ENCODE results near the gene NR3C2. TPM values are rescaled to one million over a fixed set of nuclear protein-coding genes. Genes with fewer than 3 reads are reported as not detected.

NR3C2 gene
- total and polyA plus RNA-seq, 4 donors, result 2.8 to 43.9 (median 11.5) TPM

DNA sequence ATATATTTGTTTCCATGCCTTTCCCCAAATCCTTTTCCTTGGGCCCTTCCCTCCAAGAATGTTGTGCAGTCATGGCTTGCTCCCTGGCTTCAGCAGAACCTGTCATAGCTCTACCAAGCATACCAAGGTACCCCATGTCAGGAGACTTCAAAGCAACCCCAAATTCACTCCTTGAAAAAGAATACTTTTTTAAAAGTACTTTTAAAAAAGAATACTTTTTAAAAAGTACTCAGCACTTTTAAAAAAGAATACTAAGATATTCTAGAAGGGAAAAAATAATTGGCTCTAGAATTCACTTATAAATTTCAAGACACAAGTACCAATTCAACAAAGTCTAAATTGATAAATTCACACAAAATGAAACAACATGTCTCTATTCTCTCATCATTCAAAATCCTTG is 76.0 kb downstream of the NR3C2 start:
- Histone ChIP-seq H3K36me3 (ENCODE audit: control insufficient read depth in 4 of 4, insufficient read depth in 4 of 4, low read length in 4 of 4) (no peaks in the 10 kb centered on the region), H3K4me3 (no peak overlapping the region), H3K9me3 (ENCODE audit: control insufficient read depth in 4 of 4, insufficient read depth in 3 of 4, low read length in 3 of 4) (no peaks in the 10 kb centered on the region), H3K4me1 (ENCODE audit: control insufficient read depth in 5 of 5, insufficient read depth in 5 of 5, low read length in 5 of 5) (peaks cover 0 to 14% (median 0%) of the 10 kb centered on the region in 5 donors), H3K9ac (ENCODE audit: insufficient read depth in 1 of 2, low read length in 2 of 2) (no peak overlapping the region), H3K27ac (ENCODE audit: low read depth in 1 of 2, low read length in 1 of 2) (no peak overlapping the region), H3K27me3 (ENCODE audit: control insufficient read depth in 3 of 3, insufficient read depth in 3 of 3, low read length in 2 of 3) (no peaks in the 10 kb centered on the region)
- ATAC-seq (ENCODE audit: insufficient read depth, low FRiP score) (no peak), DNase-seq (no peak)
- TF ChIP-seq, protein P1, sequence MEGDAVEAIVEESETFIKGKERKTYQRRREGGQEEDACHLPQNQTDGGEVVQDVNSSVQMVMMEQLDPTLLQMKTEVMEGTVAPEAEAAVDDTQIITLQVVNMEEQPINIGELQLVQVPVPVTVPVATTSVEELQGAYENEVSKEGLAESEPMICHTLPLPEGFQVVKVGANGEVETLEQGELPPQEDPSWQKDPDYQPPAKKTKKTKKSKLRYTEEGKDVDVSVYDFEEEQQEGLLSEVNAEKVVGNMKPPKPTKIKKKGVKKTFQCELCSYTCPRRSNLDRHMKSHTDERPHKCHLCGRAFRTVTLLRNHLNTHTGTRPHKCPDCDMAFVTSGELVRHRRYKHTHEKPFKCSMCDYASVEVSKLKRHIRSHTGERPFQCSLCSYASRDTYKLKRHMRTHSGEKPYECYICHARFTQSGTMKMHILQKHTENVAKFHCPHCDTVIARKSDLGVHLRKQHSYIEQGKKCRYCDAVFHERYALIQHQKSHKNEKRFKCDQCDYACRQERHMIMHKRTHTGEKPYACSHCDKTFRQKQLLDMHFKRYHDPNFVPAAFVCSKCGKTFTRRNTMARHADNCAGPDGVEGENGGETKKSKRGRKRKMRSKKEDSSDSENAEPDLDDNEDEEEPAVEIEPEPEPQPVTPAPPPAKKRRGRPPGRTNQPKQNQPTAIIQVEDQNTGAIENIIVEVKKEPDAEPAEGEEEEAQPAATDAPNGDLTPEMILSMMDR (IDR thresholded peaks at IDR 0.05; ENCODE audit: control extremely low read depth, extremely low read depth), result no peak

- Histone ChIP-seq H3K9me3 (ENCODE audit: control insufficient read depth in 4 of 4, insufficient read depth in 3 of 4, low read length in 3 of 4) (no peaks in the 10 kb centered on the region), H3K27ac (ENCODE audit: low read depth in 1 of 2, low read length in 1 of 2) (no peak overlapping the region), H3K9ac (ENCODE audit: insufficient read depth in 1 of 2, low read length in 2 of 2) (no peak overlapping the region), H3K4me1 (ENCODE audit: control insufficient read depth in 5 of 5, insufficient read depth in 5 of 5, low read length in 5 of 5) (peaks cover 0 to 17% (median 0%) of the 10 kb centered on the region in 5 donors), H3K27me3 (ENCODE audit: control insufficient read depth in 3 of 3, insufficient read depth in 3 of 3, low read length in 2 of 3) (no peaks in the 10 kb centered on the region), H3K36me3 (ENCODE audit: control insufficient read depth in 4 of 4, insufficient read depth in 4 of 4, low read length in 4 of 4) (no peaks in the 10 kb centered on the region), H3K4me3 (no peak overlapping the region)
- TF ChIP-seq, protein P1 (IDR thresholded peaks at IDR 0.05; ENCODE audit: control extremely low read depth, extremely low read depth), result no peak
- DNase-seq (no peak), ATAC-seq (ENCODE audit: insufficient read depth, low FRiP score) (no peak)
- 67 to 77% methylated on average over 1 of the region's 1 CpG for WGBS, 2 donors
These were observed 77.7 kb downstream of the NR3C2 start for GRCh38 chr4:148364525-148364924.

GRCh38 chr4:148359769-148360168 is 82.4 kb downstream of the NR3C2 start:
- WGBS, 2 donors, result 17 to 31% methylated on average over 1 of the region's 1 CpG
- Histone ChIP-seq H3K4me1 (ENCODE audit: control insufficient read depth in 5 of 5, insufficient read depth in 5 of 5, low read length in 5 of 5) (peaks cover 0 to 13% (median 0%) of the 10 kb centered on the region in 5 donors), H3K9me3 (ENCODE audit: control insufficient read depth in 4 of 4, insufficient read depth in 3 of 4, low read length in 3 of 4) (no peaks in the 10 kb centered on the region), H3K27me3 (ENCODE audit: control insufficient read depth in 3 of 3, insufficient read depth in 3 of 3, low read length in 2 of 3) (no peaks in the 10 kb centered on the region), H3K27ac (ENCODE audit: low read depth in 1 of 2, low read length in 1 of 2) (no peak overlapping the region), H3K4me3 (no peak overlapping the region), H3K9ac (ENCODE audit: insufficient read depth in 1 of 2, low read length in 2 of 2) (no peak overlapping the region), H3K36me3 (ENCODE audit: control insufficient read depth in 4 of 4, insufficient read depth in 4 of 4, low read length in 4 of 4) (no peaks in the 10 kb centered on the region)
- TF ChIP-seq, protein P1 (IDR thresholded peaks at IDR 0.05; ENCODE audit: control extremely low read depth, extremely low read depth), result no peak
- ATAC-seq (ENCODE audit: insufficient read depth, low FRiP score) (no peak), DNase-seq (no peak)

GRCh38 chr4:148355442-148356123 is 86.6 kb downstream of the NR3C2 start:
- DNase-seq (no peak), ATAC-seq (ENCODE audit: insufficient read depth, low FRiP score) (no peak)
- Histone ChIP-seq H3K27me3 (ENCODE audit: control insufficient read depth in 3 of 3, insufficient read depth in 3 of 3, low read length in 2 of 3) (no peaks in the 10 kb centered on the region), H3K4me3 (no peak overlapping the region), H3K27ac (ENCODE audit: low read depth in 1 of 2, low read length in 1 of 2) (peak overlapping the region in 1 of 2 donors; percentile 41), H3K9ac (ENCODE audit: insufficient read depth in 1 of 2, low read length in 2 of 2) (no peak overlapping the region), H3K4me1 (ENCODE audit: control insufficient read depth in 5 of 5, insufficient read depth in 5 of 5, low read length in 5 of 5) (peaks cover 0 to 7% (median 0%) of the 10 kb centered on the region in 5 donors), H3K36me3 (ENCODE audit: control insufficient read depth in 4 of 4, insufficient read depth in 4 of 4, low read length in 4 of 4) (no peaks in the 10 kb centered on the region), H3K9me3 (ENCODE audit: control insufficient read depth in 4 of 4, insufficient read depth in 3 of 4, low read length in 3 of 4) (no peaks in the 10 kb centered on the region)
- TF ChIP-seq, protein P1 (IDR thresholded peaks at IDR 0.05; ENCODE audit: control extremely low read depth, extremely low read depth), result no peak
- 39 to 51% methylated on average over 4 of the region's 4 CpGs for WGBS, 2 donors

All from lung (tissue), 12 donors.